LNCAP (cell line): Measurements from ENCODE around the gene GIMAP4.

Experiments used
- TF ChIP-seq, protein P1 (sequence below): fragments of 450-650 bp; IDR thresholded peaks from 2 replicates; pipeline ENCODE4 v1.5.1; 2017; ENCODE audit warnings: mild to moderate bottlenecking

Gene GIMAP4

DNA sequence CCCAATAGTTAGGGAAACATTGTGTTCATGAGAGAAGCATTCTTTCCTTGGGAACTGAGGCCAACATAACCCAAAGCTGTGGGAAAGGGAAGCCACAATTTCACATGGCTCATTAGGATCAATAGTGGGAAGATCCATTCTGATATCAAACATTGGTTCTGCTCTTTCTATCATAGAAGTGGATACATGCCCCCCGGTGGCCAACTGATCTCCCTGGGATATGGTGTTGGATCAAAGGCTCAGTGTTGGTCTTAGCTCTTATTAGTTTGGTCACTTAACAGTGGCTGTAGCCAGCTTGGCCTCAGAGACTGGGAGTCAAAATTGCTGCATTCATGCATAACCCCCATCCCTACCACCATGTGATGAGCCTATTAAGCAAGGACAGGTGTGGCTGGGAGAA lies 6.7 kb upstream of the GIMAP4 start:
- TF ChIP-seq, protein P1, sequence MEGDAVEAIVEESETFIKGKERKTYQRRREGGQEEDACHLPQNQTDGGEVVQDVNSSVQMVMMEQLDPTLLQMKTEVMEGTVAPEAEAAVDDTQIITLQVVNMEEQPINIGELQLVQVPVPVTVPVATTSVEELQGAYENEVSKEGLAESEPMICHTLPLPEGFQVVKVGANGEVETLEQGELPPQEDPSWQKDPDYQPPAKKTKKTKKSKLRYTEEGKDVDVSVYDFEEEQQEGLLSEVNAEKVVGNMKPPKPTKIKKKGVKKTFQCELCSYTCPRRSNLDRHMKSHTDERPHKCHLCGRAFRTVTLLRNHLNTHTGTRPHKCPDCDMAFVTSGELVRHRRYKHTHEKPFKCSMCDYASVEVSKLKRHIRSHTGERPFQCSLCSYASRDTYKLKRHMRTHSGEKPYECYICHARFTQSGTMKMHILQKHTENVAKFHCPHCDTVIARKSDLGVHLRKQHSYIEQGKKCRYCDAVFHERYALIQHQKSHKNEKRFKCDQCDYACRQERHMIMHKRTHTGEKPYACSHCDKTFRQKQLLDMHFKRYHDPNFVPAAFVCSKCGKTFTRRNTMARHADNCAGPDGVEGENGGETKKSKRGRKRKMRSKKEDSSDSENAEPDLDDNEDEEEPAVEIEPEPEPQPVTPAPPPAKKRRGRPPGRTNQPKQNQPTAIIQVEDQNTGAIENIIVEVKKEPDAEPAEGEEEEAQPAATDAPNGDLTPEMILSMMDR: no peak

DNA sequence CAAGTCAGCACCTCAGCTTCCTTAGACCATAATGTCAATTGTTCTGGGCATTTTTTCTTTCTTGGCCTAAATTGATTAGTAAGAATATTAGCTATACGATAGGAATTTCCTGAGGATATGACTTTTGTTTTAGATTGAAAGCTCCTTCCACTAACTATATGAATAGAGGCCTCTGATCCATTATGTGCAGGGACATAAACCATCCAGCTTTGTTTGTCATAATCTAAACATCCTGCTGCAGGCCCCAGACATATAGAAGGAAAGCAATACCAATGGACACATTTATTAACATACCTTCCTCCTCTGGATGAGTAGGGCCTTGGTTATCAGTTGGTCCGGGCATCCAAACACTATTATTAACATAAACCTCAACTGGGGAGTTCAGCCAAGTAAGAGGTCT lies 4.3 kb upstream of the GIMAP4 start:
- TF ChIP-seq, protein P1: no peak

DNA sequence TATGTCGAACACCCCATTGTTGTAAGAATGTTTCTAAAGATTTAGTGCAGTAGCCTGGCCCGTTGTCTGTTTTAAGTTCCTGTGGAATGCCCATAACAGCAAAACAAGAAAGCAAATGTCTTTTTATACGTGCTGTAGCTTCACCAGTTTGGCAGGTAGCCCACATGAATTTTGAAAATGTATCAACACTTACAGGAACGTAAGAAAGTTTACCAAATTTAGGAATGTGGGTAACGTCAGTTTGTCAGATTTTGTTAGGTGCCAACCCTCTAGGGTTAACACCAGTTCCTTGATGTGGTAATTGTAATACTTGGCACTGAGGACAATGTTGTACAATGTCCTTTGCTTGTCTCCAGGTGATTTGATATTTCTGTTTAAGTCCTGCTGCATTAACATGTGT lies 3.2 kb upstream of the GIMAP4 start:
- TF ChIP-seq, protein P1: no peak

DNA sequence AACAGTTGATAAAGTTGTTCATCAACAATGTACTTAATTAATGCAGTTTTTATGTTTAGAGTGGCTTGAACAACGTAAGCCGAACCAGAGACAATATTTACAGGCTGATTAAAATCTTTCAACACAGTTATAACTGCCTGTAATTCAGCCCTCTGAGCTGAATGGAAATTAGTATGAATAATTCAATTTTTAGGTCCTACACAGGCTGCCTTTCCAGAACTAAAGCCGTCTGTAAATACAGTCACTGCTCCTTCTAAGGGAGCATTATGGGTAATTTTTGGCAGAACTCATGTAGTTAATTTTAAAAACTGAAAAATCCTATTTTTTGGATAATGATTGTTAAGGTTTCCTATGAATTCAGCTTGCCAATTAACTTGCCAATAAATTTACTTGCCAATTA lies 2.6 kb upstream of the GIMAP4 start:
- TF ChIP-seq, protein P1: no peak

DNA sequence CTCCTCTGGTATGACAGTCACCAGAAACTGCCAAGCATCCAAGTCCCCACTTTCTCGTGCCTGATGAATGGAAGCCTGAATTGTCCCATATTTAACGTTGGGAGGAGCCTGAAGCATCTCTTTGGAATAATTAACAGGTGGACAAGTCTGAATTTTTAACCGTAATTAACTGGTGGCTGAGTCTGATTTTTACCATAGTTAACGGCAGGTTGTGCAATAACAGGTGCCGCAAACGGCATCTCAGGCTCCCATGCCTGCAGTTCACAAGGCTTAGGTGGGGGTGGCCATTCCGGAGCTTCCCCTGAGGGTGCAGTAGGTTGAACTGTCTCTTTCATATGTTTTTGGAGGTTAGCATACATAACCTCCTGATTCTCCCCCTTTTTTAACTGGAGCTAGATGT lies 2.0 kb upstream of the GIMAP4 start:
- TF ChIP-seq, protein P1: no peak

DNA sequence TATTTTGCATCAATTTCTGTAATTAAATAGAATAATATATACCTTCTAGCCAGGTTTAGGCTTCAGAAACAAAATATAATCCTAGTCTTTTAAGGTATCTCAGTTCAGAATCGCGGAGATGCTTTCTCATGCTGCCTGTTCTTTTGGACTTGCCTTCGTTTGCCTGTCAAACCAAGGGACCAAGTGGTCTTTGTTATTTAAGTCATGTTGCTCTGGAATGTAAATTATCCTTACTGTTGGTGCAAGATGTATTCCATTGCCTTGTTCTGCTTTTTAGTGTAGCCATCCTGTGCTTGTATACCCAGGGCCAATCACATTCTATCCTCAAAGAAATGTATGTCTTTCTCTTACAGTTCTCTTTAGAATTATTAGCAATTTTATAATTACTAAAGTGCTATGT lies 1.1 kb upstream of the GIMAP4 start:
- TF ChIP-seq, protein P1: no peak

DNA sequence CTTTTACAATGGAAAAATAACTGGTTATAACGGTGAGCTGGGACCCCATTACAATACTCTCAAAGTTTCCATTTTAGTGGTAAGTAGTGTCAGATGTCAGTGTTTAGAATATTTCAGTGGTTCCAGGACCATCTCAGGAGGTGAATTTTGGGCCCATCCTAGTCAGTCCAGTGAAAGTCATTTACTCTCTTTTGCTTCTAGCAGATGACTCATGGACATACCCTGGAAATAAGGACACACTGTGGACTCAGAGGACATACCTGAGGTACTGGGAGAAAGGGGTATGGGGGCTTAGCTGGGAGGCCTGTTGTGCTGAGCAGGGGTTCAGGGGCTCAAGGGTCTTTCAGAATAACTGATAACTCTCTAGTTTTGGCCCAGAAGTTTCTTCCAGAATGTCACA lies 618 bp upstream of the GIMAP4 start:
- TF ChIP-seq, protein P1: no peak

DNA sequence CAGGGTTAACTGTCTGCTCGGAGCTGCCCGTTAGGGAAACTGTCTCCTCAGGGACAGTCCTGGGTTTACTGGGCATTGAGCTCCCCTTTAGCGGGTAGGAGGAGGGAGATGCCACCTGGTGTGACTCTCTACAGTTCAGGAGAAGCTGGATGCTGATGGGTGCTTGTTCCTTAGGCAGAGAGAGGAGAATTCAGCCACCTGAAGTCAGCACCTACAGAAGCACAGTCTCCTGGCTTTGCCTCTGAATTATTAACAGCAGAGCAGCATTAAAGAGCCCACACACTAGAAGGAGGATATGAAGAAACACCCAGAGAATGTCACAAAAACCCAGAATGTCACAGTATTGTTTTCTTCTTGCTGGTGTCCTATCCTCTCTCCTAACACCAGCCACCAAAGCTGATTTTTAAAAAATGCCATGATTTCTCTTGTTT lies 696 bp downstream of the GIMAP4 start:
- TF ChIP-seq, protein P1: no peak
